HEK293T (cell line): ENCODE data around the gene TNRC18.

Experiments
- ARNT ChIP-seq: fragments of 450-650 bp; IDR thresholded peaks from 2 replicates; pipeline ENCODE4 v1.6.1; 2017; ENCODE audit warnings: mild to moderate bottlenecking
- BHLHE40 ChIP-seq: fragments of 450-650 bp; IDR thresholded peaks from 2 replicates; pipeline ENCODE4 v1.6.1; 2016; ENCODE audit warnings: mild to moderate bottlenecking, moderate library complexity, borderline replicate concordance
- FOXA1 ChIP-seq: fragments of 450-650 bp; IDR thresholded peaks from 2 replicates; pipeline ENCODE4 v1.6.1; 2016; ENCODE audit warnings: mild to moderate bottlenecking
- FOXK2 ChIP-seq: fragments of 450-650 bp; IDR thresholded peaks from 2 replicates; pipeline ENCODE4 v1.6.1; 2016; ENCODE audit warnings: mild to moderate bottlenecking
- FOXM1 ChIP-seq: fragments of 450-650 bp; IDR thresholded peaks from 2 replicates; pipeline ENCODE4 v1.6.1; 2017; ENCODE audit warnings: mild to moderate bottlenecking, borderline replicate concordance
- L3MBTL2 ChIP-seq: fragments of 450-650 bp; conservative IDR thresholded peaks from 2 replicates; pipeline ENCODE4 v1.6.1; 2016; ENCODE audit warnings: mild to moderate bottlenecking
- NFRKB ChIP-seq: fragments of 450-650 bp; IDR thresholded peaks from 2 replicates; pipeline ENCODE4 v1.6.1; 2016; ENCODE audit warnings: mild to moderate bottlenecking, moderate library complexity
- PKNOX1 ChIP-seq: fragments of 450-650 bp; IDR thresholded peaks from 2 replicates; pipeline ENCODE4 v1.6.1; 2016
- SP1 ChIP-seq: fragments of 450-650 bp; IDR thresholded peaks from 2 replicates; pipeline ENCODE4 v1.6.1; 2017
- TARDBP ChIP-seq: fragments of 450-650 bp; IDR thresholded peaks from 2 replicates; pipeline ENCODE4 v1.6.1; 2016
- ZNF384 ChIP-seq: fragments of 450-650 bp; IDR thresholded peaks from 2 replicates; pipeline ENCODE4 v1.6.1; 2016

GRCh38 chr7:5454485-5454884 lies 30.9 kb upstream of the TNRC18 start:
- TF ChIP-seq TARDBP (no peak), FOXA1 (no peak), SP1 (no peak), ARNT (no peak), PKNOX1 (no peak), ZNF384 (no peak), FOXK2 (no peak), L3MBTL2 (no peak), NFRKB (no peak), BHLHE40 (no peak), FOXM1 (no peak)
